Adrenal gland (tissue), 5 donors: ENCODE data around the gene PARVA.

Experiments
- CTCF ChIP-seq, 6 experiments: fragments of 450-650 bp in 4 of 6; fragments of 200-600 bp in 2 of 6; sonication (generic) in 1 of 6; IDR thresholded peaks; 1 replicate in 5 of 6; 2 replicates in 1 of 6; pipeline versions ENCODE4 v1.5.1 to v1.8.0; 2016 to 2021; ENCODE audit warnings: antibody characterized with exemption in 6 of 6, mild to moderate bottlenecking in 2 of 6, moderate library complexity in 1 of 6
- POLR2A ChIP-seq, 2 donors: fragments of 450-650 bp; IDR thresholded peaks; one replicate each; pipeline ENCODE4 v1.6.1; 2017; ENCODE audit warnings: antibody characterized with exemption in 2 of 2, mild to moderate bottlenecking in 2 of 2, moderate library complexity in 1 of 2
- donor health status: DM: no; HTN: no; CAD: no.

- TF ChIP-seq CTCF (IDR thresholded peaks at IDR 0.05), result no peak
- TF ChIP-seq POLR2A (IDR thresholded peaks at IDR 0.05), result no peak
Observed at GRCh38 chr11:12426176-12426575, 48.8 kb downstream of the PARVA start.
